H4 (cell line): ENCODE results near the gene EBI3. TPM values are rescaled to one million over a fixed set of nuclear protein-coding genes. Genes with fewer than 3 reads are reported as not detected.
"Not testable (repeated sequence)": the region's sequence is repeated elsewhere in the genome, so short reads cannot be mapped to it uniquely, and the experiment has no call there.

Experiments
- DNase-seq: peaks from one replicate; pipeline ENCODE4 v3.0.0-alpha.2; 2015; ENCODE audit warnings: low spot score
- total RNA-seq: library from RNA; depleted of rRNA; stranded (reverse); fragments of >200 nt; shearing (Covaris generic); gene quantifications from 2 replicates; pipeline ENCODE4 v1.2.3, GENCODE V29; 2014; rRNA removed

Gene EBI3
- total RNA-seq: 0.33 and 1.2 TPM in 2 replicates

DNA sequence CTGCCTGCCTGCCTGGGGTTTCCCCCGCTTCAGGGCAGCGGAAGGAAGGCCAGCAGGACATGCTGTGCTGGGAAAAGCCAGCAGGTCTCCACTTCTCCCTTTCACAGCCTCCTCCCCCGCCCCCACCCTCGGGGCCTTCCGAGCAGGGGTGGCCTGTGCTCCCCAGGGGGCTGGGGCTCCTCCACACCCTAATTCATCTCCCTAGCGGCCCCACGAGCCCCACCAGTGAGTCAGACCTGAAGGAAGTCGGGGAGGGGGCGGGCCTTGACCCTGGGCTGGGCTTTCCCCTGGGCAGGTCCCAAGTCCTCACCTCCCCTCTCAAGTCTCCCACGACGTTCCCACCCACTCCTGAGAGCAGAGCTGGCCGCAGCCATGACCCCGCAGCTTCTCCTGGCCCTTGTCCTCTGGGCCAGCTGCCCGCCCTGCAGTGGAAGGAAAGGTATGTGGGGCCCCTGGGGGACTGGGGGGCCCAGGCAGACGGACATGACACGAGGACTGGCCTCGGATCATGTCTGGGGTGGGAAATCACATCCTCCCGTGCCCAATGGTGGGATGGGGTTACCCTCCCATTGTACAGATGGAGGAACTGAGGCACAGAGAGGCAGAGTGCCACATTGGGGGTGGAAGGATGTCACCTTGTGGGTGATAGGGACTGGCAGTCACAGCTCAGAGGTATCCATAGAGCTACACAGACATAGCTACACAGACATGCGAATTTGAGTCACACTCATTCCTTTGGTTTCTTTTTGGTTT, at the start of gene EBI3:
TSS of gene EBI3 (plus strand) at position 345 of the 753 bp plus-strand sequence. CDS start at position 373, 28 bp downstream.
- no peak for DNase-seq

DNA sequence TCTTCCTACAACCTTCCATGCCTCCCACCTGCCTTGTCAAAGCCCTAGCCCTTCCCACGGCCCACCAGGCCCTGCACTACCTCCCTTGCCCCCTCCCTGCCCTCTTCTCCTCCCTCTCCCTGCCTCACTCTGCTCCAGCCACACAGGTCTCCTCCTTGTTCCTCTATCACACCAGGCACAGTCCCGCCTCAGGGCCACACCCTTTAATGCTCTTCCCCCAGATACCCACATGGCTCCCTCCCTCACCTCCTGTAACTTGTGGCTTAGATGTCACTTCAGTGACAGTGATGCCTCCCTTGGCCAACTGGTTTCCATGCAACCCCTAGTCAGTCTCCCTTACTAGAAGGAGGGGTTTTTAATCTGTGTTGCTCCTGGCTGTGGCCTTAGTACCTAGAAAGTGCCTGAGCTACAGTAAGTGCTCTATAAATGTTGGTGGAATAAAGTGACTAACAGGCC, 48.2 kb upstream of the EBI3 start:
- no peak for DNase-seq

DNA sequence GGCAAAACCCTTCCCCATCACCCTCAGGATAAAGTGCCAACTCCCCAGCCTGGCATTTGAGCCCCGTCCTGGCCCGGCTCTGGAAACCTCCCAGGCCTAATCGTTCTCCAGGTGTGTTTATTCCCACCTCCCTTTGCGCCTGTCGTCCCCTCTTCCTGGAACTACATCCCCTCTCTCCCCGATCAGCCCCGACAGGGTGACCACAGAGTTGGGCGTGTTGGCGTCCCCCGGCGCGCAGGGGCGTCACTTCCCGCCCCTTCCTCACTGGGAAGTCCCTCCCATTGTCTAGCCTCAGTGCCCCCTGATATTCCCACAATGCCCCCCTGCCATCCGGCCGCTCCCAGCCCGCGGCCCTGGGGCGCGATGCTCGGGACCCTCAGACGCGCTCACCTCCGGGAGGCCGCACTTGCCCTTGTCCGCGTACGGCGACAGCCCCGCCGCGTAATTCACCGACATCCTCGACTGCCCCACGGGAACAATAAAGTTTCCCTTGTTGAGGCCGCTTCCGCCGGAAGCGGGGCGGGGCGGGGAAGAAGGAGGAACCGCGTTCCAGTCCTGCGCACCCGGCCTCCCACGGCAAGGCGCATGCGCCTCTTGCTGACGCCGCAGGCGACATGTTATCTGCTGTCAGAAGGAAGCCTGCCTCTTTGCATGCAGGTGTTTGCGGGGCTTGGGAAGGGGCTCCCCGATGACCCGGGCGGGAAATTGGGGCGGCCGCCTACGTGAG, 47.1 kb upstream of the EBI3 start, which contains the start of the genes ANKRD24 and SIRT6:
TSS of gene ANKRD24 (plus strand) at position 606 of the 727 bp plus-strand sequence. CDS start 3,737 bp downstream, outside the sequence.
TSS of gene SIRT6 (minus strand) at position 480 of the 727 bp plus-strand sequence. CDS start at position 456, 24 bp downstream.
- peak; percentile 90 for DNase-seq

DNA sequence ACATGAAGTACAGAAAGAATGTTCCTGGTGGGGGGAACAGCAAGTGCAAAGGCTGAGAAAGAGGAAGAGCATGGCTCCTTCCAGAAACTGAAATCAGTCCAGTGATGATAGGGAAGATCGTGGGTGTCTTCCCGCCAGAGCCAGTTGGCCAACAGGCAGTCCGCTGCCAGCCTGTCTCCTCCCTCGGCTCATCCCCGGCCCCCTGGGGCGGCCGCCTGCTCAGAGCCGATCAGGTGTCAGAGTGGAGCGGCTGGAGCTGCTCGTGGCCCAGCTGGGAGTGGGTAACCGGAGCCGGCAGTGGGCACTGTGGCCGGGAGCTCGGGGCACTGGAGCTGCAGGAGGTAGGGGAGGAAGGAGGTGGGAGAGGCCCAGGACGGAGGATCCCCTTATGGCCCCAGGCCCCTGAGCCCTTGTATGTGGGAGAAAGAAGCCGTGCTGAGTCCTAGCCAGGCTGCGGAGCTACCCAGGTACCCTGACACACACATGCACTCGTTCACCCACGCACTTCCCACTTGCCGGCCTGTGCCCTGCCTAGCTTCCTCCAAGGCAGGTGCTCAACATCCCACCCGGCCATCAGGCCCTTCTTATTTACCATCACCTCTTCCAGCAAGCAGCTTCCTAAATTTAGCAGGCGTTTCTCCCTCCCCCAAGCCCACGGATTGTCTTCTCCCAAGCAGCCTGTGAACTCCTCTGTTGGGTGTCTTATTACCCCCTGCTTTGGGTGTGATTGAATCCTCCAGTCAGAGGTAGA, 45.2 kb upstream of the EBI3 start:
- DNase-seq: no peak

DNA sequence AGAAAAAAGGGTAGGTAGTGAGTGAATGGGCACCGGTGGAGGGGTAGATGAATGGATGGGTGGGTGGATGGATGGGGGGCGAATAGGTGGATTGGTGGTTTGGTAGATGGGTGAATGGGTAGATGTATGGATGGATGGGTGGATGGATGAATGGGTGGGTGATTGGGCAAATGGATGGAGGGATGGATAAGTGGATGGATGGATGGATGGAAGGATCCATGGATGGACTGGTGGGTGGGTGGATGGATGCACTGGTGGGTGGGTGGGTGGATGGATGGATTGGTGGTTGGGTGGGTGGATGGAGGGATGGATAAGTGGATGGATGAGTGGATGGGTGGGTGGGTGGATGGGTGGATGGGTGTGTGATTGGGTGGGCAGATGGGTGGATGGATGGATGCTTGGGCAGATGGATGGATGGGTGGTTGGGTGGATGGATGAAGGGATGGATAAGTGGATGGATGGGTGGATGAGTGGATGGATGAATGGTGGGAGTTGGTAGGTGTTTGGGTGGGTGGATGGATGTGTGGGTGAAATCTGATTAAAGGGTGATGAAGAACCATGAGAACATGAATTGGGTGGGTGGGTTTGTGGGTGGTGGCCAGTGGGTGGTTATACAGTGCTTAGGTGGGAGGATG, 44.5 kb upstream of the EBI3 start:
- DNase-seq: no peak

DNA sequence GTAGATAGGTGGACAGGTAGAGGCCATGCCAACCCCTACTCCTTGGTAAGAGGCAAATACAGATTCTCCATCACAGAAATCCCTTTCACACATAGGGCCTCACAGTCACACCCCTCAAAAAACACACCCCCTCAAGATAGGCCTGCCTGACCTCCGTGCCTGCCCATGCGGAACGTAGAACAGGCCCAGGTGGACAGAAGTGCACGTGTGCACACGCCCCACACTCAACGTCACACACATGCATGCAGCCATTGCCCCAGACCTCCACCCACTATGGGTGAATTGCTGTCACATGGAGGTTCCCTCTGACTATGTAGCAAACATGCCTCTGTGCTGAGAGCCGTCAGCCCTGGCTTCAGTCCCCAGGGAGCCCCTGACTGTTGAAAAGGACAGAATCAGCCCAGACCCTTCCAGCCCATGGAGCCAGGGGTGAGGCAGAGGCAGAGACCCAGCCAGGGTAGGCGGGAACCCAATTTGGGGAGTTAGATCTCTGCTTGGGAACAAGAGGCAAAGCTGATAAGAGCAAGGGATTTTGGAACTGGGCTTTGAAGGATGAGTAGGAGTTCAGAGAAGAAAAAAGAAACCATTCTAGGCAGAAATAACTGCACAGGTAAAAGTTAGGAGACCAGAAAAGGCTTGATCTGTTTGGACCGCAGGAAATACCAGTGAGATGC, 43.8 kb upstream of the EBI3 start:
- no peak for DNase-seq

DNA sequence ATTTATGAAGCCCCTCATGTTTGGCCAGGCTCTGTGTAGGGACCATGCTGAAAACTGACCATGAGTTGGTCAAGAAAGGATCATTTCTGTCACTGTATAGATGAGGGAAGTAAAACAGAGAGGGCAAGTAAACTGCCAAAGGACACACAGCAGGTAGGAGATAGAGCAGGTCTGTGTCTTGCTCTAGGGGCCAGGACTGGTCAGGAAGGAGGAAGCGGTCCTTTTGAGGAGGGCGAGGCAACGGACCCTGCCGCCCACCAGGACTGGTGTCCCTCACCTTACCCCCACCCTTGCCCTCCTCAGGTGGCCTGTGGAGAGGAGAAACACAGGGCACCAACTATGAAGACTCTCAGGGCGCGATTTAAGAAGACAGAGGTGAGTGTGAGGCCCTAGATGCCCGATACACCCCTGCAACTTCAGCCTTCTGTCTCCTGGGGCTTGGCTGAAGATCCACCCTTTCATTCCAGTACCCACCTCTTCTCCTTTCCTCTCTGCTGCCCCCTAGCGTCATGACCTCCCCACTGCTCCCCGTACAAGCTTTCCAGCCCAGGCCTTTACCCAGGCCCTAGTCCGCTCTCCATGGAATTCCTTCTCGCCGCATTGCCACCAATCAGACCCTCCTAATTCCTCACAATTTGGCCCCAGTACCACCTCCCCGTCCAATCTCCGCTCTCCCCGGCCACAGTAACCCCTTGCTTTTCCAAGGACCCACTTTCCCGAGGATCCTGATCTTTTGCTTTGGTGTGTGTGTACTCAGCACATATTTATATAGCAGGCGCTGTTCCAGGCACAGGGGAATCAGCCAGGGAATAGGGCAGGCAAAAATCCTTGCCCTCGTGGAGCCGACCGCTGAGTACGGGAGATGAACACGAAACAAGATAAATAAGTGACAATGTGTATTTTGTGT, 43.0 kb upstream of the EBI3 start:
- DNase-seq: peak; percentile 61

DNA sequence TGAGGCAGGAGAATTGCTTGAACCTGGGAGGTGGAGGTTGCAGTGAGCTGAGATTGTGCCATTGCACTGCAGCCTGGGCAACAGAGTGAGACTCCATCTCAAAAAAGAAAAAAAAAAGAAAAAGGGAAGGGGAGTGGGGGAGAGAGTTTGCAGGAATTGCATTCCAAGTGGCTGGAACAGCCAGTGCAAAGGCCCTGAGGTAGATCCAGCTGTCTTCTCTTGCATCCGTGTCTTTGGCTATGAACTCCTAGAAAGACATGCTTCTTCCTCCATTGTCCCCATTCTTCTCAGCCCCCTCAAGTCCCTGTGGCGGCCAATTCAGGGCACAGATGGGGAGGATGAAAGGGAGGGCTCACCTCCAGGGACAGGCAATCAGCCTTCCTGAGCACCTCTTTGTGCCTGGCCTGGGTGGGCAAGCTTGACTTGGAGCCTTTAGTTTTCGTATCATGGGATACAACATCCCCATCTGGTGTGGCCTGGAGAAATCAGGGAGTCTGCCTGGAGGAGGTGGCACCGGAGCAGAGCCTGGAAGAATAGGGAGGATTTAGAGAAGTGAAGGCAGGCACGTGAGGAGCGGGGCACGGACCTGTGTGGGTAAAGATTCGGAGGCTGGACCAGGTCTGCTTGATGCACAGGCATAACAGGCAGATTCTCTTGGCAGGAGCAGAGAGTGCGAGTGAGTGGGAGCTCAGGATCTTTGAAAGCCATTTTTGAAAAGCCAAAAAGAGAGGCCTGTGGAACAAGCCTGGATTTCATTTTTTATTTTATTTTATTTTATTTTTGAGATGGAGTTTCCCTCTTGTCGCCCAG, 41.8 kb upstream of the EBI3 start:
- no peak for DNase-seq

DNA sequence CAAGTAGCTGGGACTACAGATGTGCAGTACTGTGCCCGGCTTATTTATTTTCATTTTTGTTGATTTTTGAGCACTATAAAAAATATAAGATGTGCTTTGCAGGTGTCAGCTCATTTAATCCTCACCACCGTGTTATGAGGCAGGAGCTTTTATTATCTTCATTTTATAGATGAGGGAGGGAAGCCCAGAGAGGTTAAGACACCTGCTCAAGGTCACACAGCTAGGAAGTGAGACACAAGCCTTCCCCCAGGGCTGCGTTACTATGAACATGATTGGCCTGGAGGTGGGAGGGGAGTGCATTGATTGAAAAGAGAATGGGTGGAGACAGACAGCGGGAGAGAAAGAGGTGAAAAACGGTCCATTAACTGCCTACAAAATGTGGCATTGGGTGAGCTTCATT, 39.7 kb upstream of the EBI3 start:
- no peak for DNase-seq

DNA sequence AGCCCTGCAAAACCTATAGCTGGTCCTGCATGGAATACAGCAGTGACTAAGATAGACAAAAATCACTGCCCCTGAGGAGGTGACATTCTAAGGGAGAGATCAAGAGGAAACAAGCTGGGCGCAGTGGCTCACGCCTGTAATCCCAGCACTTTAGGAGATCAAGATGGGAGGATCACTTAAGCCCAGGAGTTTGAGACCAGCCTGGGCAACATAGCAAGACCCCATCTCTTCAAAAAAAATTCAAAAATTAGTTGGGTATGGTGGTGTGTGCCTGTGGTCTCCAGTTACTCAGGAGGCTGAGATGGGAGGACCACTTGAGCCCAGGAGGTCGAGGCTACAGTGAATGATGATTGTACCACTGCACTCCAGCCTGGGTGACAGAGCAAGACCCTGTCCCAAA, 36.8 kb upstream of the EBI3 start:
- DNase-seq: not testable (repeated sequence)

DNA sequence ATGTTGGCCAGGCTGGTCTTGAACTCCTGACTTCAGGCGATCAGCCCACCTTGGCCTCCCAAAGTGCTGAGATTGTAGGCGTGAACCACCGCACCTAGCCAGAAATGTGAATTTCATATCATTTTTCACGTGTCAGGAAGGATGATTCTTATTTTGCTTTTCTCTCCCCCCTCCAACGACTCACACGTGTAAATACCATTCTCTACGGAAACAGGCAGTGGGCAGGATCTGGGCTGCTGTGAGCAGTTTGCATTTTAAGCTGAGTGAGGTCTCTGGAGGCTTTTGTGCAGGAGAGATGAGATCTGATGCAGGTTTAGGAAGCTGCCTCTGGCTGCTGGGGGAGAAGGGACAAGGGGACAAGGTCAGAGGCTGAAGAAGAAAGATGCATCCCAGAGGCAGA, 35.0 kb upstream of the EBI3 start:
- no peak for DNase-seq

DNA sequence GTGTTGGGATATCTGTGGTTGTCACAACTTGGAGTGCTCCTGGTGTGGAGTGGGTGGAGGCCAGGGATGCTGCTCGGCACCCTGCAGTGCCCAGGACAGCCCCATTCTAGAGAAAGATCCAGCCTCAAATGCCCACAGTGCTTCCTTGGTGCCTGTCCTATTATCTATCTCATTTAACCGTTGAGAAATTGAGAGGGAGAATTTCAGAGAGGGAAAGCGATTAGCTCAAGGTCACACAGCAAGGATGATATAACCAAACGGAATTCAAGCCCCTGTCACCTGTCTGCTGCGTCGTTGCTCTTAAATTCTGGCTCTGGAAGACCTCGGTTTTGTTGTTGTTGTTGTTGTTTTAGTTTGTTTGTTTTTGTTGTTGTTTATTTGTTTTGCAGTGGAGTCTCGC, 33.3 kb upstream of the EBI3 start:
- DNase-seq: no peak

DNA sequence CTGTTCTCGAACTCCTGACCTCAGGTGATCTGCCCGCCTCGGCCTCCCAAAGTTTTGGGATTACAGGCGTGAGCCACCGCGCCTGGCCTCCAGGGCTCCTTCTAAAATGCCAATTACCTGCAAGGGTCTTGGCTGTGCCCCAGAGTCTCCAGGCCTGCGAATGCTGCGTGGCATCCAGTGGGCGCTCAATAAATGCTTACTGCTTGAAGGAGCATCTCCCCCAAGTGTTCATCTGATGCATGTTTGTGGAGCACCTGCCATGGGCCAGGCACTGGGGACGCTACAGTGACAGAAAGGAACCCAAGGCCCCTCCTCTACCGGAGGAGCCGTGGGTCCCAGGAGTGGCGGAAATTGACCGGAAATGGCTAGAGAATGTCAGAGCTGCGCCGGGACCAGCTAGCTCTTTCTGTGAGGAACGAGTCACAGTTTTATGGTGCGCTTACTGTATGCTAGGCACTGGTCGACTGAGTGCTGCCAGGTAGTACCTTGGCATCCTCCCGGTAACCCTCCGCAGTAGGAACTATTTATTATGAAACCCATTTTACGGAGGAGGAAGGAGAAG, 32.7 kb upstream of the EBI3 start:
- DNase-seq: no peak

DNA sequence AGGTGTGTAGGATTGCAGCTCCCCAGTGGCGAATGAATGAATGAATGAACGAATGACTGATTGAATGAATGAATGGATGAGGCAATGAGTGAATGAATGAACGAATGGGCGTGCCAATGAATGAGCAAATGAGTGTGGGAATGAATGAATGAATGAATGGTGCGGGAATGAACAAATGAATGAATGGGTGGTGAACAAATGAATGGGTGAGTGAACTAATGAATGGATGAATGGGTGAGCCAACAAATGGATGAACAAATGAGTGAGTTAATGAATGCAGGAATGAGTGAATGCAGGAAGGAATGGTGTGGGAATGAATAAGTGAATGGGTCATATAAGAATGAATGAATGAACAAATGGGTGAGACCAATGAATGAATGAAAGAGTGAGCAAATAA, 32.1 kb upstream of the EBI3 start:
- no peak for DNase-seq

DNA sequence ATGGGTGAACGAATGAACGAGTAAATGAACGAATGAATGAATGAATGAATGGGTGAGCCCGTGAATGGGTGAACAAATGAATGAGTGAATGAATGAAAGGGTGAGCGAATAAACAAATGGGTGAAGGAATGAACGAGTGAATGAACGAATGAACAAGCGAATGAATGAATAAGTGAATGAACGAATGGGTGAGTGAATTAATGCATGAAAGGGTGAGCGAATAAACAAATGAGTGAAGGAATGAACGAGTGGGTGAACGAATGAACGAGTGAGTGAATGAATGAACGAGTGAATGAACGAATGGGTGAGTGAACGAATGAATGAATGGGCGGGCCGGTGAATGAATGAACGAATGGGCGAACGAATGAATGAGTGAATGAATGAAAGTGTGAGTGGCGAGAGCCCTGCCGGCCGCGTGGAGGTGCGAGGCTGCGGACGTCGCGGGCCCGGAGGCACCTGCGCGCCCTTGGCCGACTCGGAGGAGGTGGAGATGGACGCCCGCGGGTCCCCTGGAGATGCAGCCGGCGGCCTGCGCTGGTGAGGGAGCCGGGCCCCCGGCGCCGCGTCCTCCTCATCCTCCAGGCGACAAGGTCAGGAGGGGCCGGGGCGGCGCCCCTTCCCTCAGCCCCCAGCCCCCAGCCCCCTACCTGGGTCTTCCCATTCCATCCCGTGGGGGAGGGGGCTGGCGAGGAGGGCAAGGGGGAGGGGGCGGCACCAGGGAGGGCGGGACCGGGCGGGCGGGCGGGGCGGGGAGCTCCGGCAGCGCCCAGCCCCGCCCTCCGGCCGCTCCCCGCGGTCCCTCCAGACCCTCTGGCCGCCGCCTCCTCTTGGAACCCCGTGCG, 31.5 kb upstream of the EBI3 start:
- no peak for DNase-seq

DNA sequence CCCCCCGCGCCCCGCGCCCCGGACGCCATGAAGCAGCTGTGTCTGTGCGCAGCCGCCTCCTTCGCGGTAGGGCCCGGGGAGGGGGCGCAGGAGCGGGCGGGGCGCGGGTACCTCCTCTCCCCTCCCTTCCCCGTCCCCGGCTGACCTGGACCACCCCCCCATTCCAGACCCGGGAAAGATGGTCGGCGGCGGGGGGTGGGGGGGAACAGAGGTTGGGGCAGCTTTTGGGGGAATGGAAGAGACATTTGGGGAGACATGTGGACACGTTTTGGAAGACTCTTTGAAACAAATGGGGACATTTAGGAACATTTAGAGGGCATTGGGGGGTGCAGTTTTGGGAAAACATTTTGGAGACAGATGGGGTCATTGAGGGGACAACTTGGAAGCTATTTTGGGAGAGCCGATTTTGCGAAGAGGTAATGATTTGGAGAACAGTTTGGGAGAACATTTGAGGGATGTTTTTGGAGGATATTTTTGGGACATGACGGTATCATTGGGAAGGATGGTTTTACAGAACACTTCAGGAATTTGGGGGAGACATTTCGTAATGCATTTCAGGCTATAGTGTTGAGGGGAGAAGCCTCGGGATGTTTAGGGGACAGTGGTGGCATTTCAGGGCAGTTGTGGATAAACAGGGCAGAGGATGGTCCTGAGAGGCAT, 30.7 kb upstream of the EBI3 start:
- no peak for DNase-seq

DNA sequence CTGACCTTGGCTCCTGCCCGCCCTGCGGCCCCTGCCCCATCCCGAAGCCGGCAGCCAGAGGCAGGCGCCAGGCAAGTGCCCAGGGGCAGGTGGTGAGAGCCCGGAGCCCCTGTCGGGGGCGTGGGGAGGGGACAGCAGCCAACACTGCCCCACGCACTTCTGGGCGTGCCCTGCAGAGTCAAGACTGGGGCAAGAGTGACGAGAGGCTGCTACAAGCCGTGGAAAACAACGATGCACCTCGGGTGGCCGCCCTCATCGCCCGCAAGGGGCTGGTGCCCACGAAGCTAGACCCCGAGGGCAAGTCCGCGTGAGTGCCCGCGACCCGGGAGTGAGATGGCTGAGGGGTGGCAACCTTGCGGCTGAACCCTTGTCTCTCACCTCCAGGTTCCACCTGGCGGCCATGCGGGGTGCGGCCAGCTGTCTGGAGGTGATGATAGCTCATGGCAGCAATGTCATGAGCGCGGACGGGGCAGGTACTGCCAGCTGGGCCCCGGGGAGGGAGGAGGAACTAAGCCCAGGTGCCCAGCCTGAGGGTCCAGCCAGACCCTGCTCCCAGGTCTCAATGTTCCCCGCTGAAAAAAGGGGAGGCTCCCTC, 29.5 kb upstream of the EBI3 start:
- no peak for DNase-seq
